ENCODE measurements around the gene TCF4. TPM values are rescaled to one million over a fixed set of nuclear protein-coding genes. Genes with fewer than 3 reads are reported as not detected.
A peak's percentile ranks its signal among the peaks of the same experiment; 100 is the strongest.

TCF4 gene
- total RNA-seq, 1 donor from 2014 or later: 536 TPM

DNA sequence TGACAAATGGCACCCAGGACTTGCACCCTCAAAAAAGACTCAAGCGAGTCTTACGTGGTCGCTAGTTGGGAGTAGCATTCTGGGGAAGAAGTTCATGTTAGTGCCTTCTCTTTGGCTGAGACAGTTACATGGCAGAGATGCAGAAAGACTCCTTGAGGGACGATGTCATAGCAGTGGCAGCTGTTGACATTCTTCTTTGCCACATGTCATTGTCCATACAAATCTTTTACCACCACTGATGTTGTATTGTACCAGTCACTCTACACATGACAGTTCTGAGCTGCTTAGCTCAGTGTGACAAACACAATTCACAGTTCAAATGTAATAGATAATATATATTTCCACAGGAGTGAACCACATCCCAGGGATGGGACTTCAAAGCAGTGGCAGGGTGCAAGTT lies 197.1 kb downstream of the TCF4 start:
- no peak for DNase-seq (ENCODE audit: low read depth in 2 of 2)

DNA sequence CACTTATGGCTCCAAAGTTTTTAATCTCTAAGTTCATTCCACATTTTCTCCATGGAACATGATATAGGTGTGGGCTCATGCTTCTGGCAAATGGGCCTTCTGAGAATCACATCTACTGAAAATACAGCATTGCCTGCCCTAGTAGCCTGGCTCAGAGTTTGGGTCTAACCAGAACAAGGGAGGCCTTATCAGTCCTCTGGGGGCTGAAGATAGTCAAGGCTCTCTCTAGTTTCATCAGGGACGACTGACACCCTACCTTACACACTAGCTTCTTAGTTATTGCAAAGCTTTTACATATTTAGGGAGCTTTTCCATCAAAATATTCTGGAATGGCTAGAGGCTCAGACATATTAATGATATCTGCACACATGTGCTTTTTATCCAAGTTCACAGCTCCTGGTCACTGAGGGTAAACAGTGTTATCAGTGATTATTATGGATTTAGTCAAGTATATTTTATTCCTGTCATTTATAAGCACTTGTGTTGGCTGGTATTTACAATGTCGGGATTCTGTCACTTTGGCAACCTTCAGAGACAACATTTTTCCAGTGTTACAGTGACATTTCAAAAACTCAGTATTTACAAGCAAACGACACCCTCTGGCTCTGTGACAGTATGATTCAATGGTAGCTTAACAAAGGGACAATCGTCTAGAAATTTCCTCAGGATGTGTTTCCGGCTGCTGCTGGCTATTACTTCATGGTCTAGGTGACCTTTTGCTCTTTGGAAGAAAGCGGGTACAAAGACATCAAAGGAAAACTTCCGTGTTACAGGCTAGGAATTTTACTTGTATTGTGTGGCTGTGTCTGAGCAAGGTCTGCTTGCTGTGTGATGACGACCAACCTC lies 200.6 kb downstream of the TCF4 start:
- DNase-seq (ENCODE audit: low read depth in 2 of 2): peak; percentile 82 to 92

DNA sequence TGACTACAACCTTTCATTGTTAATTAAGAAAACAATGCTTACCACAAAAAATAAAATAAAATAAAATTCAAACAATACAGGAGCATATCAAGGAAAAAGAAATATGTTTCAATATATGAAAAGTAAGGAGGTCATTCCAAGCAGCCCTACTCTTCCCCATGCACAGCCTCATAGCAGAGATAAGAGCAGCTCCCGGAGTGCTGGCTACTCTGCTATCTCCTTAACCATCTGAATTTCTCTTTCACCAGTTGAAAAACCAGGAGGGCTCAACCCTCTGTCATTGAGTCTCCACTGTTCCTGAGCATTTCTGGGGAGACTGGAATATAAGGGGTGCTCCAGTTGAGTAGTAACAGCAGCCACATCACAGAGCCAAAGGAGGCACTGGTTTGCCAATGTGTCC lies 201.4 kb downstream of the TCF4 start:
- DNase-seq (ENCODE audit: low read depth in 2 of 2): no peak

DNA sequence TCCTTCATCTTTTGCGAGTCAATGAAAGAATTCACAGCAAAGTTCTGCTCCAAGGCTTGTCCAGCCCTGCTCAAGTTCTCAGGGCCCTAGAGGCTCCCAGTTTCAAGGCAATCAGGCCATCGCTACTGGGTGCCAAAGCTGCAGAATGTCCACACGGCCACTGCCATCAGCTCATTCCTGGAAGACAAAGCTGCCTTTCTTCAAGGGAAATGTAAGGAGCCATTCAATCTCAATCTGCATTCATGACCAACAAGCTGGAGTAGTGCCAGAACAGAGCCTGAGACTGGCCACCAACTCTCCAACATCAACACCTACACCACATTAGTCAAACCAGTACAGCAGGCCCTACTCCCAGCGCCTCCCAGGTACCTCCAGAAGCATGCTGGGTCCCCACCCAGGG lies 202.2 kb downstream of the TCF4 start:
- DNase-seq (ENCODE audit: low read depth in 2 of 2): no peak

DNA sequence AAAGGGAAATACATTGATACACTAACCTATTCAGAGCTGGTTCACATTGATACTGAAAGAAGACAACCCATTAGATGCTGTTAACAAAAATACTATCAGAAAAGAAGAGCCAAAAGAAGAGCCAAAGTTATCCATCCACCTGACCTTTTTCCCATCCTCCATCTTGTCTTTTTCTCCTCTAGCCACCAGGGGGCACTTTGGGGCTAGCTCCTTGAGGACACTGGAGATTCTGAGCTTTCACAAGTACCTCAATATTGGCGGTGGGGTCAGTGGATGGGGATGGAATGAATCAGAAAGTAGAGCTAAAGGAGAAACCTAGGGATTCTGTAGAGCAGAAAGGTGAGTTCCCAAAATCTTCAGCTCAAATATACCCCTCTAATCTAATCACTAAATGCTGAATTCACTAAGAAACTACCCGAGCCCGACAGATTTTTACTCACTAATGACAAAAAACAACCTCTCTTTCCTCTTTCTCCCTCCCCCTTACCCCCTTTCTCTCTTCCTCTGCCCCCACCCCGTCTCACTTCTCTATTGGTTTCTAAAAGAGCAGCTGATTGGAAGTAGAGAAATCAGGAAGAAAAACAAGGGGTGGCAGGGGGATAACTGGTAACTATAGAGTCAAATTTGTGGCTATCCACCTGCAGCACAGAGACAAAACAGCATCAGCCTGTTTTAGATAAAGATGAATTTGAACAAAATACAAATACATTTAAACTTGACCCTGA lies 203.3 kb downstream of the TCF4 start:
- DNase-seq (ENCODE audit: low read depth in 2 of 2): peak; percentile 43 to 73

DNA sequence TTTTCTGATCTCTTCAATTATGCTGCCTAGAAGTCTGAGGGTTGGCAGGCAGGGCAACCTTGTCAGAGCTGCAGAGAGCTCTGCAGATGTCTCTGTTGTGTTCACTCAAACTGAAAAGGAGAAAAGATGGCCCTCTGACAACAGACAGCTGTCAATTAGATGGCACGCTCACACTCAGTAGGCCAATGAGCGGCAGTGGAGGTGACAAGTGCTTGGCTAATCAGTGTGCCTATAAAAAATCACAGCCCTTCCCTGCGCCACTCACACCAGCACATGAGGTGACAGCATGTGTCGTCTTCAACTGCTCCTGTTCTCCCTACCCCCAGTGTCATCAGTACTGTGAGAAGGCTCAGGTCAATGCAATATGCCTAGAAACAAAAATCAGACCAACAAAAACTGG lies 203.9 kb downstream of the TCF4 start:
- no peak for DNase-seq (ENCODE audit: low read depth in 2 of 2)

DNA sequence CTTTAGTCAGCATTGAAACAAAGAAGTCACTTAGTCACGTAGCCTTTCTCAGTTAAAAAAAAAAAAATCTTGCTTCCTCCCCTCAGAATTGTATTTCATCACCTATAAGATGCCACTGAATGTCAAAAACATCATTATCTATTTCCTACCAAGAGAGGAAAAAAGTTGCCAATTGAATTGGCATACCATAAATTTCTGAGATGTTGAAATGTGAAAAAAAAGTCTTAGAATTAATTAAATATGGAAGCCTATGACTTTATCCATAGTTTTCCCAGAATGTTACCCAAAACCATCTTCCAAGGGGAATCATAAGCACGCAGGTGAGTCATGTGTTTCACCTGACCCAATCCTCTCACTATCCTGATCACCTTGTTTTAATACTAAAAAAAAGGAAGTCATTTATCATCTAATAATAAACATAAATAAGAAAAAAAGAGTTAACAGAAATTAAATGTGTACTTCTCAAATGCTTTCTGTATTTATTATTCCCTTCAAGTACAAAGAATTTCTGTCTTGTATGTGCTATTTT lies 205.7 kb downstream of the TCF4 start:
- no peak for DNase-seq (ENCODE audit: low read depth in 2 of 2)

DNA sequence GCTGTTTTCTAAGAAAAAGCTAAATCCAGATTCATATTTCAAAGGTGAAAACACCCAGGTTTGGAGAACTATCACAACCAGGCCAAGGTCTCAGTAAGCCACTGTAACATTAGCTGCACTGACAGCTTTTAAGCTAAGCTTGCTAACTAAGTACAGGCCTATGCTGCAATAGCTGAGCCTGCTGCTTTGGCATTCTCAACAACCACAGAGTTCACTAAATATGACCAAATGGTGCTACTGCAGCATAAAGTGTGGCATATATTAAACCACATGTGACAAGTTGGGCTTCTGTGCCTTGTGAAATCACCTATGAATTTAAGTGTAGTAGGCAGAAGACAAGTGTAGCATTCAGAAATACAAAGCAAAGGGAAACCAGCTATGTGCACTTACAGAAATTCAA lies 206.7 kb downstream of the TCF4 start:
- no peak for DNase-seq (ENCODE audit: low read depth in 2 of 2)

- DNase-seq (ENCODE audit: low read depth in 2 of 2): no peak
Observed at GRCh38 chr18:55380589-55380988, 207.4 kb downstream of the TCF4 start.

DNA sequence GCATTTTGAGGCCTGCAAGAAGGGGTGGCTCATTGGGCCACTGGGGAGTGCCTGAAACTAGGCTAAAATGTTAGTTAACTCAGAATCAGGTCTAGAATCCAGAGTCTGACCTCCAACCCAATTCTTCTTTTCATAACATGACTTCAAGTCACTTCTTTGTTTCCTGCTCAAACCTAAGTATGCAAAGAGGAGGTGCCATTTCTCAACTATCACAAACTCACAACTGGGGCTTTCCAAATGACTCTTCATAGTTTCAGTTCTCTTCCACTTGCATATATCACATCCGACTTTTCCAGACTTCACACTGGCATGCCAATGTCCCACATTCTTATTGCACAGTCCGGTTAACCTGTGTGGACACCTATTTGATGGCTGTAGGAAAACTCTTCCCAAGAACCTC lies 211.6 kb downstream of the TCF4 start:
- DNase-seq (ENCODE audit: low read depth in 2 of 2): peak in 1 of 2 donors; percentile 26

- no peak for DNase-seq (ENCODE audit: low read depth in 2 of 2)
Observed at GRCh38 chr18:55375930-55376329, 212.1 kb downstream of the TCF4 start.

GRCh38 chr18:55374741-55375140 lies 213.3 kb downstream of the TCF4 start:
- no peak for DNase-seq (ENCODE audit: low read depth in 2 of 2)

GRCh38 chr18:55372209-55372608 lies 215.8 kb downstream of the TCF4 start:
- no peak for DNase-seq (ENCODE audit: low read depth in 2 of 2)

DNA sequence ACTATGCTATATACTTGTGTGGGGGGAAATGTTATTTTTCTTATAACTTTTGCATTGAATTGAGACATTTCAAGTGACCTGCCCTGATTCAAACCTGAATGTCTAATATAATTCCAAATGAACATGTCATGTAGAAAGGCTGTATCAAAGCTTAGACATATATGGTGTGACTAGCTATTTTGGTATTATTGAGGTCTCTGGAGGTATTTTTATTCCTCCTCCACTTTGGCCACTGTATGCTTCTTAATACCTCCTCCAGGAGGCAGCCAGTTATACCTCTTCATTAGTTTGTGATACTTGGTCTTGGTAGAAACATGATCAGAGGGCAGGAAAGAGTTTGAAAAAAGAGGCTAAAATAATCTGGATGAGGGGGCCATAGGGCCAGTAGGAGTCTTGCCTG lies 217.1 kb downstream of the TCF4 start:
- DNase-seq (ENCODE audit: low read depth in 2 of 2): no peak

DNA sequence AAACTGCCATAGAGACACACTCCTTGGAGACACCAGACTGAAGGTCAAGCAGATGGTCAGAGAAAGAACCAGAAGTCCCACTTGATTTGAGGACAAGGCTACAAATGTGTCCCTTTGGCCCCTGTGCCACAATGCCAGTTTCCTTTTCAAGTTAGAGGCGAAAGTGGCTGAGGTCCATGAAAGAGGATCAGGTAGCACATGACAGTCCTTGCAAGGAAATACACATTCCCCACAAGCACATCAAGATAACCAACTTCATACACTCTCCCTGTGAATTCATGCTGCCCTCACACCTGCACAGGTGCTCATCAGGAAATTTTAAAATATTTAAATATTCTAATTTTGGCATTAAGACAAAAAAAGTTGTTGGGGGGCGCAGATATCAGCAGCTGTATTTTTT lies 218.6 kb downstream of the TCF4 start:
- DNase-seq (ENCODE audit: low read depth in 2 of 2): no peak

DNA sequence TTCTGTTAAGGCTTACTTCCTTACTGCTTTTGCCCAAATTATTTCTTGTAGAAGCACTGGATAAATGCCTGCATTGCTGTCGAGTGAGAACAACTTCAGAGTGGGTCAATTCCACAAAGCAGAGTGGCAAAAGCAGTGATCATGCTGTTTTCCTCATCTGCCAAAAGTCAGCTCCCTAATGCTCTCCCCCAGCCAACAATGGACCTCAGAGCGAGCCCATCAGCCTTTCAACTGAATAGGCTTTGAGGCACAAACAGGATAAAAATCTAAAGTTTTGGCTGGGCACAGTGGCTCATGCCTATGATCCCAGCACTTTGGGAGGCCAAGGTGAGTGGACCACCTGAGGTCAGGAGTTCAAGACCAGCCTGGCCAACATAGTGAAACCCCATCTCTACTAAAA lies 222.7 kb downstream of the TCF4 start:
- DNase-seq (ENCODE audit: low read depth in 2 of 2): no peak

GRCh38 chr18:55362303-55362702 lies 225.7 kb downstream of the TCF4 start:
- DNase-seq (ENCODE audit: low read depth in 2 of 2): no peak

DNA sequence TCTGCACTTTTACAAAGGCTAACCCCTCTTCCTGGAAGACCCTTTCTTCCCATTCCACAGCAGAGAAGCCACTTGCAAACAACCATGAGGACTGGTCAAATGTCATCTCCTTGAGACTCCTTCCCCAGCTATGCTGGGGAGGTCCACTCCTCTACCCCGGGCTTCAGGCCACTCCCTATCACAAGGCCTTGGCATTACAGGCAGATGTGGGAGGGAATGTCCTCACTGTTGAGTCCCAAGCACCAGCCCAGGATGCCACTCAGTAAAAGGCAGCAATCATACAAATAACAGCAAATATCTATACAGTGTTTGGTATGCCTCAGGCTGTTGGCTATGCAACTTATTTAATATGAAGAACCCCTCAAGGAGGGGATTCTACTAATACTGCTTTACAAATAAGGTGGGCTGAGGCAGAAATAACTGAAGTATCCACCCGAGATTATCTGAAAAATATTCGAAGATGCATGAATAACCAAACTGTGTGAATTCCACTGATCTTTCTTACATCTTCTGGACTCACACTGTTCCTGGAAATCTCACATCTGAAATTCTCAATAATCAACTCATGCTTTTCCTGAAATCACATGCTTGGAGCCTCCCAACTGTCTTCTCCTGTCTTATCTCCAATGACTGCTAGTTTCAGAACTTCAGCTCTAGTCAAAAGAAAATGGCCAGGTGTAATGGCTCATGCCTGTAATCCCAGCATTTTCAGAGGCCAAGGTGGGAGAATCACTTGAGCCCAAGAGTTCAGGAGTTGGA lies 226.3 kb downstream of the TCF4 start:
- DNase-seq (ENCODE audit: low read depth in 2 of 2): no peak

DNA sequence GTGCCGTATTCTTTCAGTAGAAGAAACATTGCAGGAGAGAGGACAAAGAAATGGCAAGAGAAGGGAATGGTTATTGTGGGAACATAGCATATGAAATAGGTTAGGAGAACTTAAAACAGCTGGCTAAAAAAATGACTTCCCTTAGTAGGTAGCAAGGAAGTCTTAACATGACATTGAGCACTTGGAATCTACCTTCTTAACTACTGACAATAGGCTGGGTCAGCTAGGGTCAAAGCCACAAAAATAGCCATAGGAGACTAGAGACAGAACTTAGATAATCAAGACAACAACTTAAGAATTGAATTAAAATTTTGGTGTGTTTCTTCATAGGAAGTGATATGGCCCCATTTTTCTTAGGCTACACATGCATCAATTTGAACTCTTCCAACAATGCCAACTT lies 227.9 kb downstream of the TCF4 start:
- DNase-seq (ENCODE audit: low read depth in 2 of 2): peak in 1 of 2 donors; percentile 64

DNA sequence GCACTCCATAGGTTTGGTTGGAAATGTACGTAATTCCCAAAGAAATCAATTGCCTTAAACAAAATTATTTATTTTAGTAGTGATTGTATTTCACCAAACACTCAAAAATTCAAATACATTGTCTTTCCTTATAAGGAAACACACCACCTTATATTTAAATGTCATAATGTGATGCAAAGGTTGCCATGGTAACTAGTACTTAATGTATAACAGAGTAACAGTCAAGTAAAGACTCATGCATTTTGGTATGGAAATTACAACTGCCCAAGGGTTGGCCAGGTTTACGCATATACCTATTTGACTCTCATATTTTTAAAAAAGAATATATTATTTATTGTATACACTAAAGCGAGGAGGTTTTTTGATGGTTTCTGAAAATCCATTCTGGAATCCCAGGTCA lies 231.2 kb downstream of the TCF4 start:
- no peak for DNase-seq (ENCODE audit: low read depth in 2 of 2)

DNA sequence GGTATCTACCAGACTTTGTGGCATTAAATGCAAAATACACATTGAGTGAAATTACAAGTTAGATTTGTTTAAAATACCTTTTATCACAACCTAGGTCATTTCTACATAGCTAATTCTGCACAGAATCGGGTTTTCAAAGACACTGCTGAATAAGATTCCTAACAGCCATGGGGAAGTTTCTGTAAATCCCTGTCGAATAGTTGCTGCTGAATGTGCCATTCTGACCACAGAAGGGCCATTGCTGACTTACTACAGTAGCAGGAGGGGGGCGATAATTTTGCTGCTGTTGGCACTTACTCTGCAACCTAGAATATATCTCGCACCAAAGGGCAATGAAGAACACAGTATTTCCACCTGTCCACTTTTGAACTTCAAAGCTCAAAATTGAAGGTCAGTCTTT lies 232.8 kb downstream of the TCF4 start:
- DNase-seq (ENCODE audit: low read depth in 2 of 2): no peak

GRCh38 chr18:55354795-55355194 lies 233.2 kb downstream of the TCF4 start:
- DNase-seq (ENCODE audit: low read depth in 2 of 2): no peak
